Globus pallidus (tissue), 1 donor: ENCODE measurements around the gene ITM2C.

Experiments used
- DNase-seq: peaks from one replicate; pipeline ENCODE4 v3.0.0-alpha.2; 2015; ENCODE audit warnings: low spot score

ITM2C gene

GRCh38 chr2:230864605-230865306 is at the start of gene ITM2C:
ITM2C (plus strand) TSS chr2:230864942; CDS start chr2:230865026, 84 bp downstream.
- DNase-seq, result peak; percentile 45

- DNase-seq, result no peak
Measured at GRCh38 chr2:230815088-230815487, 49.7 kb upstream of the ITM2C start.

GRCh38 chr2:230816735-230817134 is 48.0 kb upstream of the ITM2C start:
- no peak for DNase-seq

- DNase-seq, result no peak
Measured at GRCh38 chr2:230819433-230819832, 45.3 kb upstream of the ITM2C start.

- DNase-seq, result no peak
Measured at GRCh38 chr2:230821261-230821990, 43.3 kb upstream of the ITM2C start.

GRCh38 chr2:230821991-230822520 is 42.7 kb upstream of the ITM2C start:
- no peak for DNase-seq

- DNase-seq, result no peak
Measured at GRCh38 chr2:230823264-230823964, 41.3 kb upstream of the ITM2C start.

- DNase-seq, result peak; percentile 77
Measured at GRCh38 chr2:230824406-230824978, 40.2 kb upstream of the ITM2C start.

GRCh38 chr2:230825354-230825753 is 39.4 kb upstream of the ITM2C start:
- no peak for DNase-seq

GRCh38 chr2:230827774-230828271 is 36.9 kb upstream of the ITM2C start:
- DNase-seq, result no peak

- no peak for DNase-seq
Measured at GRCh38 chr2:230828272-230828961, 36.3 kb upstream of the ITM2C start.

- DNase-seq, result no peak
Measured at GRCh38 chr2:230829293-230829692, 35.4 kb upstream of the ITM2C start.

- DNase-seq, result no peak
Measured at GRCh38 chr2:230829959-230830358, 34.8 kb upstream of the ITM2C start.

GRCh38 chr2:230830428-230830827 is 34.3 kb upstream of the ITM2C start:
- DNase-seq, result no peak

GRCh38 chr2:230840301-230840700 is 24.4 kb upstream of the ITM2C start:
- DNase-seq, result no peak

GRCh38 chr2:230842473-230842872 is 22.3 kb upstream of the ITM2C start:
- DNase-seq, result no peak

GRCh38 chr2:230843132-230843531 is 21.6 kb upstream of the ITM2C start:
- DNase-seq, result no peak

- DNase-seq, result no peak
Measured at GRCh38 chr2:230846360-230846759, 18.4 kb upstream of the ITM2C start.

- DNase-seq, result peak; percentile 47
Measured at GRCh38 chr2:230847883-230848388, 16.8 kb upstream of the ITM2C start.

GRCh38 chr2:230849633-230850357 is 14.9 kb upstream of the ITM2C start:
- DNase-seq, result no peak

- no peak for DNase-seq
Measured at GRCh38 chr2:230850358-230850658, 14.4 kb upstream of the ITM2C start.
